Skeletal muscle tissue (tissue), 4 donors: Measurements from ENCODE around the gene CCDC174. TPM values are rescaled to one million over a fixed set of nuclear protein-coding genes. Genes with fewer than 3 reads are reported as not detected.
"Not testable (repeated sequence)": the region's sequence is repeated elsewhere in the genome, so short reads cannot be mapped to it uniquely, and the experiment has no call there.

Experiments used
- H3K27ac ChIP-seq: one replicate; pipeline ENCODE4 v1.7.0; 2013; ENCODE audit warnings: mild to moderate bottlenecking, low read depth, low read length, inconsistent platforms
- H3K27me3 ChIP-seq, 3 donors: one replicate each; pipeline ENCODE4 v1.7.0; 2013; ENCODE audit warnings: low read length in 3 of 3; ENCODE audit not compliant: control insufficient read depth in 3 of 3, insufficient read depth in 3 of 3
- H3K36me3 ChIP-seq, 3 donors: one replicate each; pipeline ENCODE4 v1.7.0; 2013; ENCODE audit warnings: low read length in 3 of 3; ENCODE audit not compliant: control insufficient read depth in 3 of 3, insufficient read depth in 3 of 3
- H3K4me1 ChIP-seq, 3 donors: one replicate each; pipeline ENCODE4 v1.7.0; 2013; ENCODE audit warnings: low read length in 3 of 3, mild to moderate bottlenecking in 3 of 3; ENCODE audit not compliant: control insufficient read depth in 3 of 3, insufficient read depth in 3 of 3
- H3K4me3 ChIP-seq, 3 donors: one replicate each; pipeline ENCODE4 v1.7.0; 2013; ENCODE audit warnings: low read length in 3 of 3
- H3K9ac ChIP-seq, 3 donors: one replicate each; pipeline ENCODE4 v1.7.0; 2013; ENCODE audit warnings: low read length in 3 of 3, mild to moderate bottlenecking in 3 of 3, moderate library complexity in 2 of 3, low read depth in 1 of 3
- H3K9me3 ChIP-seq, 3 donors: one replicate each; pipeline ENCODE4 v1.7.0; 2013; ENCODE audit warnings: low read length in 3 of 3; ENCODE audit not compliant: control insufficient read depth in 3 of 3
- total RNA-seq: library from RNA; depleted of rRNA; stranded (reverse); fragments of >200 nt; gene quantifications from one replicate; pipeline ENCODE4 v1.2.3, GENCODE V29; 2014
- donor health status: Osteomylitis.

The CCDC174 gene
- total RNA-seq: 7.3 TPM

DNA sequence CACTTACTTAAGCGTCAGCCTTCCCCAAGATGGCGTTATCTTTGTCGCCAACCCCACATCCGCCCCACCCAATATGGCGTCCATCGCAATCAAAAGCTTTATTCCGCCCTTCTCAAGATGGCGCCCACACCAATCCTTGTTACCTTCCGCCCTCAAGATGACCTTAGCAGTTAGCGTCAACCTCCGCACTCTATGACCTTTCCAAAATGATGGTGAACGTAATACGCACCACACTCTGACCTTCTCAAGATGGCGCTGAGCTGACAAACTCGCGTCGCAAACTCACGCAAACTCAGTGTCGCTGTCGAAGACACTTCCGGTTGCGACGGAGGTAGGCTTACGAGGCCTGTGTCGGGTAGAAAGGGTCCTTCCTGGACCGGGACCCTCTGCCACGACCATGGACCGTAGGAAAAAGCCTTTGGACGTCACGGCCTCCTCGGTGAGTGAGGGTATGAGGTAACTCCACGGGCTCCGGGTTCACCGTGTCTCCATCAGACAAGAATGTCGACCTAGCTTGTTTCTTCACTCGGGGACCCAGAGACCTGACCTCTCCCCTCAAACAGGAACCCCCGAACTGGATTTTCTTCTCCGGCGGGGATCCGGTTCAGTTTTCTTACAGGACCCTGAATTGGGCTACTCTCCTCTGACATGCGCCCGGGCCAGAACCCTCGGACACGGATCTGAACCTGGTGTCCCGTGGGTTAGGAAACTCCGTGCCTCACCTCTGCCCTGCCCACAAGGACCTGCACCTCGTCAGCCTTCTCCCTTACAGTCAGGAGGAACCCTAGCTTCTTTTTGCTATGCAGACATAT is at the start of gene CCDC174:
TSS of gene CCDC174 (plus strand) at position 323 of the 812 bp plus-strand sequence. CDS start at position 398, 75 bp downstream.
- peak within 1 kb of the TSS; percentile 96 to 98 (median 98) for H3K4me3 ChIP-seq
- no peaks in the 10 kb centered on the region for H3K9me3 ChIP-seq
- peaks cover 10 to 19% (median 16%) of the 10 kb centered on the region in 3 donors for H3K36me3 ChIP-seq
- peaks cover 11 to 36% (median 18%) of the 10 kb centered on the region in 3 donors for H3K4me1 ChIP-seq
- H3K27me3 ChIP-seq: no peaks in the 10 kb centered on the region
- peak within 1 kb of the TSS; percentile 92 for H3K27ac ChIP-seq
- peak within 1 kb of the TSS; percentile 96 to 100 (median 97) for H3K9ac ChIP-seq

DNA sequence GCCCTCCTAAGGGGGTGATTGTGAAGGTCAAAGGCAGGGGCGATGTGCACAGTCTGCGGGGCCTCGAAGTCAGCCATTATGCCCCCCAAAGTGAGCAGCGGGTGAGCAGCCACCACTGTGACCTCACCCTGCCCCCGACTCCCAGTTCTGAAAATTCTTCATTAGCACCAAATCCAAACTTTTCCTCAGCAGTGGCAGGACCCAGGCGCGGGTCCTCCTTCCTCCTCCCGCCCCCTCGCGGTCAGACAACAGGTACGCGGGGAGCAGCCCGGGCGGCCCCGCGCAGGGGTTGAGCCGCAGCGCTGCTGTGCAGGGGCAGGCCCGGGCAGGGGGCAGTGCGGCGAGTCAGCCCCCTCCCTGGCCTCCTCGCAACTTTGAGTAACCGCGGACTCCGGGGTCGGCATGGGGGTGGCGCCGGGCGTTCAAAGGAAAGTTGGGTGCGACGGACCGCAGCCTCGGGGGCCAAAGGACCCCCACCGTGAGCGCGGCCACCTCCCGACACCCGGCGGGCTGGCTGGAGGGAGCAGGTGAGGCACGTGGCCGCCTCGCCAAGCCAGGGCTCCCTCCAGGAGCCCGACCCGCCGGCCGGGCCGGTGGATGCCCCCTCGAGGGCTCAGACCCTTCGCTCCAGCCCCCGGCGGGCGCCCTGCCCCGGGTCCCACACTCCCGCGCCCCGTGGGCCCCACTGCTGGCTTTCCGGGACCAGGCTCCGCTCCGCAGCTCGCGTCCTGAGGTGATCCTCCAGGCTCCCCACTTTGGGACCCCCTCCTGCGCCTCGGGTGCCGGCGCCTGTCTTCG is 49.4 kb upstream of the CCDC174 start:
- Histone ChIP-seq H3K27ac (no peak overlapping the region), H3K4me3 (peak overlapping the region in 2 of 3 donors; percentile 40 to 52), H3K9me3 (no peaks in the 10 kb centered on the region), H3K4me1 (peaks cover 0 to 6% (median 0%) of the 10 kb centered on the region in 3 donors), H3K27me3 (peaks cover 28 to 57% (median 52%) of the 10 kb centered on the region in 3 donors), H3K36me3 (no peaks in the 10 kb centered on the region), H3K9ac (no peak overlapping the region)

DNA sequence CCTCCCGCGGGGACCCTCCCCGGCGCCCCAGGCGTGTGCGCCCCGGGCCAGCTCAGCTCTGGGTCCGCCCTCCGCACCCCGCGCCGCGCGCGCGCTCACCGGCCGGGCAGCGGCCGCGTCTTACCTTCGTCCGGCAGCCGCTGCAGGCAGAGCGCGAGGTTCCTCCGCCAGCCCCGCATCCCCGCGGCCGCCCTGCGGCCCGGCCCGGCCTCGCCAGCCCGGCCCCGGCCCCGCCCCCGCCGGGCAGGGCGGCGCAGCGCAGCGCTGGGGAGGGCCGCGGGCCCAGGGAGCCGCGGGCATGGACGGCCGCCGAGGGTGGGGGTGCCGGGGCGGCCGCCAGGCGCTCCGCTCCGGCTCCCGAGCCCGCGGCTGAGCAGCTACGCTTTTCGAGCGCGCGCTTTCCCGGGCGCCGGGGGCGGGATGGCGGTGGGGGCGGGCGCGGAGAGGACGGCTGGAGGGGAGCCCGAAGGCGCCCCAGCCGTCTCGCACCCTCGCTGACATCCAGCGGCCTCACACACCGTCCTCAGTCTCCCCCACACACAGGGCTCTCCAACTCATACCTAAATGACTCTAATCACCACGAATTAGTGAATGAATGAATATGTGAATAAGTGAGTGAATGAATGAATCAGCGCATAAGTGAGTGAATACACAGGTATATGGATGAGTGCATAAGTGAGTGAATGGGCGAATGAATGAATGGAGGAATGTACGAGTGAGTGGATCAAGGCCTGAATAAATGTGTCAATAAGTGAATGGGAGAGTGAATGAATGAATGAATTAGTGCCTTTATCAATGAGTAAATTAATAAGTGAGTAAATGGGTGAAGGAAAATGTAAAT is 48.5 kb upstream of the CCDC174 start:
- Histone ChIP-seq H3K9ac (no peak overlapping the region), H3K4me1 (peaks cover 0 to 6% (median 0%) of the 10 kb centered on the region in 3 donors), H3K9me3 (no peaks in the 10 kb centered on the region), H3K27me3 (peaks cover 27 to 52% (median 48%) of the 10 kb centered on the region in 3 donors), H3K36me3 (no peaks in the 10 kb centered on the region), H3K27ac (no peak overlapping the region), H3K4me3 (peak overlapping the region in 2 of 3 donors; percentile 40 to 52)

GRCh38 chr3:14605067-14605466 is 46.5 kb upstream of the CCDC174 start:
- Histone ChIP-seq H3K9ac (no peak overlapping the region), H3K27ac (no peak overlapping the region), H3K9me3 (no peaks in the 10 kb centered on the region), H3K27me3 (peaks cover 24 to 36% (median 34%) of the 10 kb centered on the region in 3 donors), H3K36me3 (no peaks in the 10 kb centered on the region), H3K4me3 (no peak overlapping the region), H3K4me1 (peaks cover 0 to 6% (median 0%) of the 10 kb centered on the region in 3 donors)

DNA sequence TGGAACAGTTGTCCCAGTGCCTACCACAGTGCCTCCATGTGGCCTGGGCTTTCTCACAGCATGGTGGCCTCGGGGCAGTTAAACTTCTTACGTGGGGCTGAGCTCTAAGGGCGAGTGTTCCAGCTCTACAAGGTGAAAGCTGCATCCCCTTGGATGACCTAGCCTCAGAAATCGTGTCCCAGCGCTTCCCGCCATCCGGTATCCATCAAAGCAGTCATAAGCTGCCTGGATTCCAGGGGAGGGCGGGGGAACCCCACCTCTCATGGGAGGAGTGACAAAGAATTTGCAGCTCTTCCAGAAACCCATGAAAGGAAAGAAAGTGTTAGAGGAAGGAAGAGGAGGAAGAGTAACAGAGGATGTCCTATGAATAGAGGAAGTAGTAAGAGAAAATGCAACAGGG is 45.8 kb upstream of the CCDC174 start:
- H3K9me3 ChIP-seq: no peaks in the 10 kb centered on the region
- peaks cover 17 to 34% (median 31%) of the 10 kb centered on the region in 3 donors for H3K27me3 ChIP-seq
- H3K4me1 ChIP-seq: peaks cover 0 to 6% (median 0%) of the 10 kb centered on the region in 3 donors
- H3K4me3 ChIP-seq: no peak overlapping the region
- H3K9ac ChIP-seq: no peak overlapping the region
- H3K27ac ChIP-seq: no peak overlapping the region
- H3K36me3 ChIP-seq: no peaks in the 10 kb centered on the region

- Histone ChIP-seq H3K27ac (no peak overlapping the region), H3K27me3 (peaks cover 7 to 25% (median 21%) of the 10 kb centered on the region in 3 donors), H3K9ac (no peak overlapping the region), H3K4me3 (no peak overlapping the region), H3K9me3 (no peaks in the 10 kb centered on the region), H3K36me3 (no peaks in the 10 kb centered on the region), H3K4me1 (peaks cover 0 to 4% (median 0%) of the 10 kb centered on the region in 3 donors)
These were observed 44.8 kb upstream of the CCDC174 start for GRCh38 chr3:14606669-14607339.

- Histone ChIP-seq H3K27me3 (peaks cover 0 to 12% (median 11%) of the 10 kb centered on the region in 3 donors), H3K4me1 (no peaks in the 10 kb centered on the region)
These were observed 43.3 kb upstream of the CCDC174 start for GRCh38 chr3:14608298-14608697.

GRCh38 chr3:14609058-14609457 is 42.5 kb upstream of the CCDC174 start:
- H3K4me1 ChIP-seq, H3K9me3 ChIP-seq, H3K27me3 ChIP-seq, H3K4me3 ChIP-seq, H3K9ac ChIP-seq, H3K36me3 ChIP-seq, H3K27ac ChIP-seq: not testable (repeated sequence)

More at GRCh38 chr3:14608298-14608697, 43.3 kb upstream of the CCDC174 start:
- no peak overlapping the region for H3K9ac ChIP-seq
- H3K9me3 ChIP-seq: no peaks in the 10 kb centered on the region
- no peaks in the 10 kb centered on the region for H3K36me3 ChIP-seq
- no peak overlapping the region for H3K27ac ChIP-seq
- no peak overlapping the region for H3K4me3 ChIP-seq

- no peak overlapping the region for H3K27ac ChIP-seq
- H3K9me3 ChIP-seq: no peaks in the 10 kb centered on the region
- H3K9ac ChIP-seq: no peak overlapping the region
- H3K36me3 ChIP-seq: no peaks in the 10 kb centered on the region
- H3K4me3 ChIP-seq: no peak overlapping the region
- peaks cover 0 to 2% (median 0%) of the 10 kb centered on the region in 3 donors for H3K4me1 ChIP-seq
- H3K27me3 ChIP-seq: peaks cover 0 to 4% (median under 1%) of the 10 kb centered on the region in 3 donors
These were observed 42.1 kb upstream of the CCDC174 start for GRCh38 chr3:14609506-14609905.
